Superior temporal gyrus (tissue), 1 donor: ENCODE results near the gene PI4KA.
"Not testable (repeated sequence)": the region's sequence is repeated elsewhere in the genome, so short reads cannot be mapped to it uniquely, and the experiment has no call there.

Experiments used
- DNase-seq: peaks from one replicate; pipeline ENCODE4 v3.0.0-alpha.2; 2016; ENCODE audit errors: extremely low spot score

The PI4KA gene

GRCh38 chr22:20847318-20847822 lies 11.2 kb downstream of the PI4KA start:
- DNase-seq = no peak

GRCh38 chr22:20844055-20845037 lies 14.3 kb downstream of the PI4KA start:
- DNase-seq = no peak

DNA sequence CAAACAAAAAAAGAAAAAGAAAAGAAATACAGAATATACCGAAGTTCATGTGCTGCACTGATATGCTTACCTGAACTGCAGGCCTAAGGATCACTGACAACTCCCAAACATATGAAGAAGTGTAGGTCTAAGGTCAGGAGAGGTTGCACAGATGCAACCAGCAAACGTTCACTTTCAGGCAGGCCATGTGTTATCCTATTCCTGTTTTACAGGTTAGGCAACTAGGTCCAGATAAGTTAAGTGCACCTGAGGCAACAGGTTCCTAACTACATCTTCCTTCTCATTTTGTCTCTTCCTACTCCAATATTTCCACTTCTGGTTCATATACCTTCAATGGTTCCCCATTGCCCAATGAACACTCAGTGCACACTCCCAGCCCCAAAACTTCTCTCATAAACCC lies 15.1 kb downstream of the PI4KA start:
- no peak for DNase-seq

GRCh38 chr22:20840646-20841371 lies 17.8 kb downstream of the PI4KA start:
- DNase-seq = no peak

GRCh38 chr22:20839837-20840645 lies 18.6 kb downstream of the PI4KA start:
- no peak for DNase-seq

DNA sequence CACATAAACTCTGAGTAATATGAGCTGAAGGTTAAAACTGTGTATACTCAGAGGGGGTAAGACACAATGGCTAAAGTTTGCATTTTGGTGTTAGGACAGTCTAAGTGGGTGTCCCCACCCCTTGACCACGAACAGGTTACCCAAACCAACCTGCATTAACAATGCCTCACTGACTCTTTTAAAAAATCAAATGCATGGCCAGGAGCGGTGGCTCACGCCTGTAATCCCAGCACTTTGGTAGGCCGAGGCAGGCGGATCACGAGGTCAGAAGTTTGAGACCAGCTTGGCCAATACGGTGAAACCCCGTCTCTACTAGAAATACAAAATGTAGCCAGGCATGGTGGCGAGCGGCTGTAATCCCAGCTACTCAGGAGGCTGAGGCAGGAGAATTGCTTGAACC lies 19.3 kb downstream of the PI4KA start:
- not testable (repeated sequence) for DNase-seq

GRCh38 chr22:20836987-20837823 lies 21.4 kb downstream of the PI4KA start:
- DNase-seq = no peak

DNA sequence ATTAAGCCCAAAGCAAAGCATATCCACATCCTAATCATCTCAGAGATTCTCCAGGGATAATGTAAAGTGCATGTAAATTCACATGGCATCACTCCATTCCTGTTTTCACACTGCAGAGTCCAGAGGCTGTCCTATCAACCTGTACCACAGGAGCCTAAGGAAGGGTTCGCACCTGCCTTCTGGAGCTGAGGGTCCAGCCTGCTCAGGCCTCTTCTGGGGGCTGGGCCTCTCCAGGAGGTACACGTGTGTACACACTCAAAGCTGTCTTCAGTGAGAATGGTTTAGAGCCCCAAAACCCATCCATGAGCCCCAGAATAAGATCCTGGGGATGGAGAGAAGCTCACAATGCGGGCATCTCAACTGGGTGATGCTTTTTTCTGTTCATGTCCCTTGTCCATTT lies 23.9 kb downstream of the PI4KA start:
- DNase-seq = no peak

DNA sequence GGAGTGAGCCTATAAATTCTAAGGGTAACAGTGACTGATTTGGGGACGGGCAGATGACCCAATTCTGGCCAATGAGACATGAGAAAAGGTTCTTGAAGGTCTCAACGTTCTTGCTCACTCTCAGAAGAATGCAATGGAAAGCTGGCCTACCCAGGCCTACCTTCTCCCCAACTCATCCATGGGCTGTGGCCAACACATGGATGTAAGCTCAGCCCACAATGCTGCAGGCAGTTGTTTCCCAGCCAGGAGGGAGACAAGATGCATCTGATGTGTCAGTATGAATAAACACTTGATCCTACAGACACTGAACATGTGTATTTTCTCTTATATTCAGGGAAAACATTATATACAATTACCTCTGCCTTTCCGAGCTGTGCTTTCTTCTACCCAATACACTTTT lies 24.4 kb downstream of the PI4KA start:
- no peak for DNase-seq

GRCh38 chr22:20833225-20833665 lies 25.4 kb downstream of the PI4KA start:
- DNase-seq = no peak

DNA sequence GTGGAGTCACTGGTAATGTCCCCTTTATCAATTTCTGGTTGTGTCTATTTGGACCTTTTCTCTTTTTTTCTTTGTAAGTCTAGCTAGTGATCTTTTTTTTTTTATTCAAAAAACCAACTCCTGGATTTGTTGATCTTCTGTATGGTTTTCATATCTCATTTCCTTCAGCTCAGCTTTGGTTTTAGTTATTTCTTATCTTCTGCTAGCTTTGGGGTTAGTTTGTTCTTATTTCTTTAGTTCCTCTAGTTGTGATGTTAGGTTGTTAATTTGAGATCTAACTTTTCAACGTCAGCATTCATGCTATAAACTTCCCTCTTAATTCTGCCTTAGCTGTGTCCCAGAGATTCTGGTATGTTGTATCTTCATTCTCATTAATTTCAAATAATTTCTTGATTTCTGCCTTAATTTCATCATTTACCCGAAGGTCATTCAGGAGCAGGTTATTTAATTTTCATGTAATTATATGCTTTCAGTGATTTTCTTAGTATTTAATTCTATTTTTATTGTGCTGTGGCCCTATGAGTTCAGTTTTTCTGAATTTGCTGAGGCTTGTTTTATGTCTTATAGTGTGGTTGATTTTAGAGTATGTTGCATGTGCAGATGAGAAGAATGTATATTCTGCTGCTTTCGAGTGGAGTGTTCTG lies 29.0 kb downstream of the PI4KA start:
- no peak for DNase-seq

DNA sequence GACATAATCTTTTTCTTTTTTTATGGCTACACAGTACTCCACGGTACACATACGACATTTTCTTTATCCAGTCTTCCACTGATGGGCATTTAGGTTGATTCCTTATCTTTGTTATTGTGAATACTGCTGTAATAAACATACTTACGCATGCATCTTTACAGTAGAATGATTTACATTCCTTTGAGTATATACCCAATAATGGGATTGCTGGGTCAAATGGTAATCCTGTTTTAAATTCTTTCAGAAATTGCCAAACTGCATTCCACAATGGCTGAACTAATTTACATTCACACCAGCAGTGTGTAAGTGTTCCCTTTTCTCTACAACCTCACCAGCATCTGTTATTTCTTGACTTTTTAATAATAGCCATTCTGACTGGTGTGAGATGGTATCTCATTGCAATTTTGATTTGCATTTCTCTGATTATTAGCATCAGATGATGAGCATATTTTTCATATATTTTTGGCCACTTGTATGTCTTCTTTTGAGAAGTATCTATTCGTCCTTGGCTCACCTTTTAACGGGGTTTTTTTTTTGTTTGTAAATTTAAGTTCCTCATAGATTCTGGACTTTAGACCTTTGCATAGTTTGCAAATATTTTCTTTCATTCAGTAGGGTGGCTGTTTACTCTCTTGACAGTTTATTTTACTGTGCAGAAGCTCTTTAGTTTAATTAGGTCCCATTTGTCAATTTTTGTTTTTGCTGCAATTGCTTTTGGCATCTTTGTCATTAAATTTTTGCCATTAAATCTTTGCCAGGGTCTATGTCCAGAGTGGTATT lies 32.0 kb downstream of the PI4KA start:
- not testable (repeated sequence) for DNase-seq

DNA sequence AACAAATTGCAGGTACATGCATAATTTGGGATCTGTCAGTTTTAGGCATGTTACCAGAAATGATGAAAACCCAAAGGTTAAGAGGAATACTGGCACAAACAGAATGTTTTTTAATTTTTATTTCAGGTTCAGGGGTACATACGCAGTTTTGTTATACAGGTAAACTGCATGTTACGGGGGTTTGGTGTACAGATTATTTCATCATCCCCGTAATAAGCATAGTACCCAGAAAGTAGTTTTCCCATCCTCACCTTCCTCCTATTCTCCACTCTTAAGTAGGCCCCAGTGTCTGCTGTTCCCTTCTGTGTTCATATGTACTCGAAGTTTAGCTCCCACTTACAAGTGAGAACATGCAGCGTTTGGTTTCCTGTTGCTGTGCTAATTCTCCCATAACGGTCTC lies 33.0 kb downstream of the PI4KA start:
- no peak for DNase-seq

- DNase-seq = not testable (repeated sequence)
Measured at GRCh38 chr22:20825216-20825615, 33.4 kb downstream of the PI4KA start.

DNA sequence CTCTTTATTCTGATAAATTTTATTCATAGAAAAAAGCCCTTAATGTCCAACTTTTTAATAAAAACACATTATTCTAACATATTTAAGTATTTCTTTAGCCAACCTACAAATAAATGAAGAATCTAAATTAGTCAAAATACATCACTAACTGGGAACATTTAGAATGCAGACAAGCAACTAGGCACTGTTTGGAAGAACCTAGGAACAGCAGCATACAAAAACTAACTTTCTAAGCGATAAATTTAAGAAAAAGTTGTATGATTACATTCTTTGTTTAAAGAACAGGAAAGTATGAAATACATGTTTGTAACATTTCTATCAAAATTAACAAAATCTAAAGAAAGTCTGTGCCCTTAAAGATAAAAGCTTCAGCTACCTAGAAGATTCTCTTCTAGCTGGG lies 35.3 kb downstream of the PI4KA start:
- DNase-seq = no peak

GRCh38 chr22:20822240-20822639 lies 36.4 kb downstream of the PI4KA start:
- DNase-seq = no peak

DNA sequence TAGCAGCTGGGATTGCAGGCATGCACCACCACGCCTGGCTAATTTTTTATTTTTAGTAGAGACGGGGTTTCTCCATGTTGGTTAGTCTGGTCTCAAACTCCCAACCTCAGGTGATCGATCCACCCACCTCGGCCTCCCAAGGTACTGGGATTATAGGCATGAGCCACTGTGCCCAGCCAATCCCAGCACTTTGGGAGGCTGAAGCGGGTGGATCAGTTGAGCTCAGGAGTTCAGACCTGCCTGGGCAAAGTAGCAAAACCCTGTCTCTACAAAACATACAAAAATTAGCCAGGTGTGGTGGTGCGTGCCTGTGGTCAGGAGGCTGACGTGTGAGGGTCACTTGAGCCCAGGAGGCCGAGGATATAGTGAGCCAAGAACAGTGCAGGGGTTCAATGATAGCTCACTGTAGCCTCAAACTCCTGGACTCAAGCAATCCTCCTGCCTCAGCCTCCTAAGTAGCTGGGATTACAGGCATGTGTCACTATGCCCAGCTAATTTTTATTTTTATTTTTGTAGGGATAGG lies 36.8 kb downstream of the PI4KA start:
- not testable (repeated sequence) for DNase-seq

- DNase-seq = no peak
Measured at GRCh38 chr22:20819471-20819870, 39.1 kb downstream of the PI4KA start.

DNA sequence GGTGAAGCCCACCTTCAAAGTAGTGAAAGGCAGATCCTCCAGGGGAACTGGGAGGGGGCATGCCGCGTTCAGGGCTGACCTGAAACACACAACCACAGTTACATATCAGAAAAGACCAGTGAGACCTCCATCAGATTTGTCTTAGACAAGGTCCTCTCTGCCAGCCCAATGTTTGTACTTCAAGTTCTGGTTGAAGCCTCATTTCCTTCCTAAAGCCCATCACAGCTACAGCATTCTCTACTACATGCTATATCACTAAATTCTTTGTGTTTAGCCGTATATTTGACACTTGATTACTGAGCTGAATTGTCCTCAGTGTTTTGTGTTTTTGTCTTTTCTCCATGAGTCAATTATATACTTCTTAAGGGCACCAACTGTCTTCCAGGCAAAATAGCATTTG lies 40.1 kb downstream of the PI4KA start:
- no peak for DNase-seq
